Panc1 (cell line): Measurements from ENCODE around the gene TAF11L13.

Experiments
- CTCF ChIP-seq: fragments of 450-650 bp; IDR thresholded peaks from 2 replicates; pipeline ENCODE4 v1.5.1; 2017; ENCODE audit warnings: mild to moderate bottlenecking
- POLR2AphosphoS5 ChIP-seq: IDR thresholded peaks from 2 replicates; pipeline ENCODE4 v1.6.1; 2012; ENCODE audit warnings: mild to moderate bottlenecking, low read depth, low read length, moderate library complexity
- SIN3A ChIP-seq: IDR thresholded peaks from 2 replicates; pipeline ENCODE4 v1.6.1; 2012; ENCODE audit warnings: low read depth, mild to moderate bottlenecking, low read length, moderate library complexity, borderline replicate concordance; ENCODE audit not compliant: insufficient read depth
- TCF7L2 ChIP-seq: IDR thresholded peaks from 2 replicates; pipeline ENCODE4 v1.6.1; 2011; ENCODE audit warnings: mild to moderate bottlenecking, low read depth, low read length, inconsistent platforms

DNA sequence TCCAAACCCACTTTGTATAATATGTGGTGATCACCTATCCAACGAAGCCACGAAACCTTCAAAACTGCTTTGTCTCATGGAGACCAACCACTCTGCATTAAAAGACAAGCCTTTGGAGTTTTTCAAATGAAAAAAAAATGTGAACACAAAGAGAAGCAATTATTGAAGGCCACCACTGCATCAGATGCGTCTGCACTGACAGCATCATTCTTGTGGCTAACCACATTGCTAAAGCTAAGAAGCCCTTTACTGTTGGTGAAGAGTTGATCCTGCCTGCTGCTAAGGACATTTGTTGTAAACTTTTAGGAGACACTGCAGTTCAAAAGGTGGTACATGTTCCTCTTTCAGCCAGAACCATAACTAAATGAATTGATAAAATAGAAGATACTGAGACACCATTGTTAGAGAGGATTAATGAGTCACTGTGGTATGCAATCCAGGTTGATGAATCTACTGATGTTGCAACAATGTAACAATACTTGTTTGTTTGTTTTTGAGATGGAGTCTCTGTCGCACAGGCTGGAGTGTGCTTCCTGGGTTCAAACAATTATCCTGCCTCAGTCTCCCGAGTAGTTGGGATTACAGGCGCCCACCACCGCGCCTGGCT is 47.8 kb downstream of the TAF11L13 start:
- TF ChIP-seq SIN3A (no peak), CTCF (no peak), POLR2AphosphoS5 (no peak), TCF7L2 (no peak)
